H9 (cell line): Measurements from ENCODE around the gene POLR2L. TPM values are rescaled to one million over a fixed set of nuclear protein-coding genes. Genes with fewer than 3 reads are reported as not detected.

Experiments
- DNase-seq: peaks from one replicate; pipeline ENCODE4 v3.0.0-alpha.2; 2017
- H2AFZ ChIP-seq: one replicate; pipeline ENCODE4 v1.6.1; 2013; ENCODE audit warnings: mild to moderate bottlenecking, low read length, control low read depth, moderate library complexity
- H2AK5ac ChIP-seq: 2 replicates; pipeline ENCODE4 v1.6.1; 2013; ENCODE audit warnings: low read length, control low read depth, mixed read lengths; ENCODE audit not compliant: insufficient read length
- H2BK120ac ChIP-seq: one replicate; pipeline ENCODE4 v1.6.1; 2013; ENCODE audit warnings: low read depth, mild to moderate bottlenecking, low read length, control low read depth, inconsistent platforms; ENCODE audit not compliant: poor library complexity, severe bottlenecking
- H2BK12ac ChIP-seq: 2 replicates; pipeline ENCODE4 v1.6.1; 2013; ENCODE audit warnings: low read length, control low read depth, mixed read lengths, low read depth; ENCODE audit not compliant: insufficient read length
- H2BK15ac ChIP-seq: 2 replicates; pipeline ENCODE4 v1.6.1; 2013; ENCODE audit warnings: low read depth, low read length, control low read depth
- H2BK20ac ChIP-seq: one replicate; pipeline ENCODE4 v1.6.1; 2013; ENCODE audit warnings: low read depth, mild to moderate bottlenecking, low read length, control low read depth, inconsistent platforms; ENCODE audit not compliant: poor library complexity, severe bottlenecking
- H2BK5ac ChIP-seq: 2 replicates; pipeline ENCODE4 v1.6.1; 2013; ENCODE audit warnings: low read length, control low read depth, mixed read lengths; ENCODE audit not compliant: insufficient read length
- H3K14ac ChIP-seq: 2 replicates; pipeline ENCODE4 v1.6.1; 2013; ENCODE audit warnings: low read length, control low read depth; ENCODE audit not compliant: insufficient read depth
- H3K18ac ChIP-seq: 2 replicates; pipeline ENCODE4 v1.6.1; 2013; ENCODE audit warnings: low read depth, mild to moderate bottlenecking, mixed read lengths, low read length, control low read depth; ENCODE audit not compliant: insufficient read length
- H3K23ac ChIP-seq: 2 replicates; pipeline ENCODE4 v1.6.1; 2013; ENCODE audit warnings: low read length, control low read depth, mixed read lengths, low read depth; ENCODE audit not compliant: insufficient read length
- H3K23me2 ChIP-seq: 2 replicates; pipeline ENCODE4 v1.6.1; 2013; ENCODE audit warnings: low read depth, mild to moderate bottlenecking, mixed read lengths, low read length, control low read depth; ENCODE audit not compliant: insufficient read length, poor library complexity, severe bottlenecking
- H3K27ac ChIP-seq: 2 replicates; pipeline ENCODE4 v1.5.1; 2013; ENCODE audit warnings: low read length, control low read depth, mixed read lengths, low read depth; ENCODE audit not compliant: insufficient read length
- H3K27me3 ChIP-seq: 2 replicates; pipeline ENCODE4 v1.6.1; 2013; ENCODE audit warnings: low read length, control low read depth, inconsistent platforms; ENCODE audit not compliant: insufficient read depth
- H3K4ac ChIP-seq: 2 replicates; pipeline ENCODE4 v1.6.1; 2013; ENCODE audit warnings: low read depth, mild to moderate bottlenecking, control low read depth, inconsistent platforms, low read length, moderate library complexity
- H3K4me1 ChIP-seq: 2 replicates; pipeline ENCODE4 v1.6.1; 2013; ENCODE audit warnings: low read length, control low read depth, inconsistent platforms; ENCODE audit not compliant: insufficient read depth
- H3K4me2 ChIP-seq: 2 replicates; pipeline ENCODE4 v1.6.1; 2013; ENCODE audit warnings: low read length, control low read depth, mixed read lengths; ENCODE audit not compliant: insufficient read length, insufficient read depth
- H3K56ac ChIP-seq: 2 replicates; pipeline ENCODE4 v1.6.1; 2013; ENCODE audit warnings: low read depth, mild to moderate bottlenecking, mixed read lengths, low read length, control low read depth; ENCODE audit not compliant: insufficient read length
- H3K79me1 ChIP-seq: 2 replicates; pipeline ENCODE4 v1.6.1; 2013; ENCODE audit warnings: low read depth, mild to moderate bottlenecking, moderate library complexity, low read length, control low read depth, inconsistent platforms; ENCODE audit not compliant: insufficient read depth, poor library complexity, severe bottlenecking
- H3K79me2 ChIP-seq: 2 replicates; pipeline ENCODE4 v1.6.1; 2013; ENCODE audit warnings: low read length, control low read depth, inconsistent platforms; ENCODE audit not compliant: insufficient read depth
- H3K9ac ChIP-seq: 2 replicates; pipeline ENCODE4 v1.6.1; 2013; ENCODE audit warnings: low read length, control low read depth, mixed read lengths; ENCODE audit not compliant: insufficient read length; ENCODE audit errors: extremely low read depth
- H3K9me3 ChIP-seq: one replicate; pipeline ENCODE4 v1.6.1; 2013; ENCODE audit warnings: low read depth, low read length, inconsistent platforms; ENCODE audit not compliant: control insufficient read depth
- H3T11ph ChIP-seq: one replicate; pipeline ENCODE4 v1.6.1; 2013; ENCODE audit warnings: mild to moderate bottlenecking, low read length, control low read depth, inconsistent platforms
- H4K20me1 ChIP-seq: one replicate; pipeline ENCODE4 v1.6.1; 2013; ENCODE audit not compliant: control insufficient read depth, insufficient read length, insufficient read depth
- H4K5ac ChIP-seq: 2 replicates; pipeline ENCODE4 v1.6.1; 2013; ENCODE audit warnings: low read depth, mild to moderate bottlenecking, mixed read lengths, low read length, control low read depth; ENCODE audit not compliant: insufficient read length
- H4K8ac ChIP-seq: replicated peaks from 2 replicates; pipeline ENCODE4 v1.6.1; 2013; ENCODE audit warnings: low read length, control low read depth, mixed read lengths, low read depth; ENCODE audit not compliant: insufficient read length
- H4K91ac ChIP-seq: 2 replicates; pipeline ENCODE4 v1.6.1; 2013; ENCODE audit warnings: low read depth, mild to moderate bottlenecking, moderate library complexity, mixed read lengths, low read length, control low read depth; ENCODE audit not compliant: insufficient read length
- H3K27ac Mint-ChIP-seq, 3 experiments: 2 replicates in 2 of 3; 3 replicates in 1 of 3; pipeline ENCODE4 v1.8.0; 2020 to 2021; ENCODE audit warnings: mixed read lengths in 3 of 3, mild to moderate bottlenecking in 1 of 3, moderate library complexity in 1 of 3
- H3K27me3 Mint-ChIP-seq: 2 replicates; pipeline ENCODE4 v1.8.0; 2021; ENCODE audit warnings: low read depth, mild to moderate bottlenecking, moderate library complexity, mixed read lengths
- H3K36me3 Mint-ChIP-seq, 3 experiments: 2 replicates in 2 of 3; 3 replicates in 1 of 3; pipeline ENCODE4 v1.8.0; 2020 to 2021; ENCODE audit warnings: low read depth in 3 of 3, mixed read lengths in 3 of 3; ENCODE audit not compliant: insufficient read depth in 1 of 3
- H3K4me1 Mint-ChIP-seq, 2 experiments: 2 replicates each; pipeline ENCODE4 v1.8.0; 2020; ENCODE audit warnings: mixed read lengths in 2 of 2
- H3K4me3 Mint-ChIP-seq, 2 experiments: 2 replicates in 1 of 2; 3 replicates in 1 of 2; pipeline ENCODE4 v1.8.0; 2020 to 2021; ENCODE audit warnings: mild to moderate bottlenecking in 2 of 2, mixed read lengths in 2 of 2, moderate library complexity in 1 of 2
- H3K9me3 Mint-ChIP-seq, 2 experiments: 2 replicates in 1 of 2; 3 replicates in 1 of 2; pipeline ENCODE4 v1.8.0; 2020; ENCODE audit warnings: mild to moderate bottlenecking in 2 of 2, mixed read lengths in 2 of 2, moderate library complexity in 1 of 2
- CTCF ChIP-seq: fragments of 200-600 bp; sonication (generic); conservative IDR thresholded peaks from 3 replicates; pipeline ENCODE4 v1.8.0; 2021; ENCODE audit warnings: antibody characterized with exemption, mild to moderate bottlenecking
- WGBS: extraction: QIAGEN DNeasy Blood & Tissue Kit; methylation state at CpG from one replicate; pipeline ENCODE4 v1.1.7; 2013; ENCODE audit warnings: missing lambda C conversion rate, low lambda C conversion rate, mixed read lengths; ENCODE audit not compliant: insufficient read length; ENCODE audit errors: extremely low coverage; 5-methylcytosine and 5-hydroxymethylcytosine counted together
- total RNA-seq: library from RNA; stranded (reverse); gene quantifications from 2 replicates; pipeline ENCODE4 v1.2.1, GENCODE V29; 2021

The POLR2L gene
- total RNA-seq, 1 experiment from 2014 or later, result 135 TPM

DNA sequence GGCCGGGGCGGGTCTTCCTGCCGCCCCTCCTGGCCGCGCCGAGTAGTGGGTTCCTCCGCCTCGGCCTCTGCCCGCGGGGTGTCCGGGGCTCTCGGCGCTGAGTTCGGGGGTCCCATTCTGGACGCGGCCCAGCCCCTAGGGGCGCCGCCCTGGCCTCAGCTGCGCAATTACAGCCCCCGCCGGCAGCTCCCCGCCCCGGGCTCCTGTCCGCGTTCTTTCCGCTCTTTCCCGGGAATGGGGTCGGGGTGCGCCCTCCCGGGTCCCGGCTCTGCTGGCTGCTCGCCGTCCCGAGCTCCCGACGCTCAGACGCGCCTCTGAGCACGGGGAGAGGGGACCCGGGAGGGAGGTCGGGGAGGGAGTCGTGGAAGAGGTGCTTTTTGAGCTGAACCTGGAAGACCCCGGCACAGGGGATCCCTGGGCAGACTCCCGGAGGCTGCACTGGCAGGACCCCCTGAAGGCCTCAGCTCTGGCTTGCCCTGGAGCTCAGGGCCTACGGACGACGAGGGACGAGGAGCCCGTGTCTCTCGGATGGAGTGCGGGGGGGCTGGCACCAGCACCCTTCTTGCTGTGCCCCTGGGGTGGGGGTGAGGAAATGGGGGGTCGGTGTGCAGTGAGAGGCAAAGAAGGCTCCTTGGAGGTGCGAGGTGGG, 881 bp upstream of the POLR2L start:
- H2BK15ac ChIP-seq, result no peak overlapping the region
- H3K4me1 Mint-ChIP-seq, result peaks cover 17 to 38% of the 10 kb centered on the region in 2 experiments
- no peak overlapping the region for H2BK120ac ChIP-seq
- H3K9me3 ChIP-seq, result no peaks in the 10 kb centered on the region
- no peak overlapping the region for H2BK20ac ChIP-seq
- H3K4ac ChIP-seq, result no peak overlapping the region
- no peak overlapping the region for H4K8ac ChIP-seq
- H3K27ac ChIP-seq, result no peak overlapping the region
- H4K20me1 ChIP-seq, result peaks cover 6% of the 10 kb centered on the region
- H3K4me1 ChIP-seq, result peaks cover 2% of the 10 kb centered on the region; the same call in 1 of the 2 replicates
- H4K5ac ChIP-seq, result no peak overlapping the region
- no peaks in the 10 kb centered on the region; the same call in 1 of the 2 replicates for H3K79me2 ChIP-seq
- H3K79me1 ChIP-seq, result peaks cover 2% of the 10 kb centered on the region
- no peak for DNase-seq
- H3K27ac Mint-ChIP-seq, result peak overlapping the region; percentile 57 to 95 (median 70); a peak in 3 of 7 replicates
- WGBS, result no CpG with 5 or more reads among the region's 53 CpGs
- no peak overlapping the region for H4K91ac ChIP-seq
- no peaks in the 10 kb centered on the region for H3K27me3 ChIP-seq
- H3K27me3 Mint-ChIP-seq, result peaks cover 2% of the 10 kb centered on the region; the same call in 1 of the 2 replicates
- no peak overlapping the region for H3K14ac ChIP-seq
- H3K9me3 Mint-ChIP-seq, result no peaks in the 10 kb centered on the region
- H3K9ac ChIP-seq, result no peak overlapping the region
- H3K18ac ChIP-seq, result no peak overlapping the region
- no peak overlapping the region for H2AFZ ChIP-seq
- H3K4me2 ChIP-seq, result peak overlapping the region; percentile 75
- no peak overlapping the region for H2AK5ac ChIP-seq
- H2BK12ac ChIP-seq, result no peak overlapping the region
- H3K23ac ChIP-seq, result no peak overlapping the region
- H3K23me2 ChIP-seq, result peaks cover 12% of the 10 kb centered on the region
- no peak overlapping the region for H3K56ac ChIP-seq
- H3K4me3 Mint-ChIP-seq, result peak overlapping the region; percentile 84 to 87
- H2BK5ac ChIP-seq, result no peak overlapping the region
- no peak overlapping the region for H3T11ph ChIP-seq
- peak; percentile 32; the same call in 1 of the 3 replicates for TF ChIP-seq CTCF
- peaks cover 2 to 30% (median 28%) of the 10 kb centered on the region in 3 experiments; a peak in 6 of 7 replicates for H3K36me3 Mint-ChIP-seq
